GM20431 (cell line): ENCODE data around the gene SMIM41.

ENCODE experiments used
- in situ Hi-C: fragments of 300-500 bp; cut with MseI, MboI; formaldehyde crosslinking; loops from one replicate; pipeline ENCODE4 v1.15.0; 2020; ENCODE audit warnings: low sequenced_read_pairs; ENCODE audit not compliant: unreplicated experiment

SMIM41 gene

GRCh38 chr12:52049688-52050087 lies 29.8 kb upstream of the SMIM41 start:
- in situ Hi-C loops = no loop called here

DNA sequence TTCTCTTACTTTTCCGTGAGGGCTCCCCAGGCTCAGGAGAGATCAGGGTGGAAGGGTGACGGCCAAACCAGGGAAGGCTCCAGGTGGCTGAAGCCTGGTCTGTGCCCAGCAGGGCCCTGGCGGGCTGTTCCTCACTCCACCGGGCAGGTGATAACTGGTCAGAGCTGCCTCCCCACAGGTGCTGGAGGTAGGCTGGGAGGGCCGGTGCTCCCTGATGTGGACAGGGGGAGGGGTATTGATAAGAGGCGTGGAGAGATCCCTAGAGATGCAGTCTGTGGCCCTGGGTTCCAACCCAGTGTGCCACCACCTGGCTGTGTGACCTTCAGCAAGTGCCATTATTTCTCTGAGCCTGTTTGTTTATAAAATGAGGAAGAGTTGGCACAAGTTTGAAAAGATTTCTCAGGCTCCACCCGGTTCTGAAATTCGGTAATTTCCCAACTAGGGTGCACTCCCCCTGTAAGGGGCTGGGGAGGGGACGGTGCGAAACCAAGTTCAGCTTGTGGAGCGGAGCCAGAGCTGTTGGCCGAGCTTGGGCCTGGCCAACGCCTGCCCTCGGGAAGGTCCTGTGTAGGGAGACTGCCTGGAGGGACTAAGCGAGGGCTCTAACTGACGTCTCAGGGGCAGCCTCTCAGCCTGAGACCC lies 29.3 kb upstream of the SMIM41 start:
- in situ Hi-C loops = no loop called here

DNA sequence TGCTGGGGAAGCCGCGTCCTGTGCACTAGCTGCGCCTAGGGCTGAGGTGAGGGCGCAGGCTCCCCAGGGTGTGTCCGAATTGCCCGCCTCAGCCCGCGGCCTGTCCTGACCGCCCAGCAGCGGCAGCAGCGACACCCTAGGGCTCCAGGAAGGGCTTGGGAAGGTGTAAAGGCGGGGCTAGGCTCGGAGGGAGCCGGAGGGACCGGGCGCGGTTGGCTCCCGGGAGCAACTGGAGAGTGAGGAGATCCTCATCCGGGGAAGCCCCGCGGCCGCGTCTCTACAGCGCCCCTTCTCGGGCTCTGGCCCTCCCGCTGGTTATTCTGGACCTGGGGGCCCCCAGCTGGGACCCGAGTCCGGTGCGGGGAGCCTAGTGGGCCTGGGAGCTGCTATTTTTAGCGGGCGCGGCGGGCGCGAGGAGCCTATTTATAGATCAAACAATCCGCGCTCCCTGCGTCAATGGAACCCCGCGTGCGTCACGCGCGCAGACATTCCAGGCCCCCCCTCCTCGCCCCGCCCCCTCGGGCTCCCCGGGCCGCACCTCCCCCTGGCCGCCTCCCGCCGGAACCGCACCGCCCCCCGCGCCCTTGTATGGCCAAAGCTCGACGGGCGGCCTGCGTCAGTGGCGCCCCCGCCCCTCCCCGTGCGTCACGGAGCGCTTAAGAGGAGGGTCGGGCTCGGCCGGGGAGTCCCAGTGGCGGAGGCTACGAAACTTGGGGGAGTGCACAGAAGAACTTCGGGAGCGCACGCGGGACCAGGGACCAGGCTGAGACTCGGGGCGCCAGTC lies 28.6 kb upstream of the SMIM41 start, which contains the start of gene NR4A1:
TSS of gene NR4A1 (plus strand) at position 685 of the 784 bp plus-strand sequence. CDS start 2,887 bp downstream, outside the sequence.
- in situ Hi-C loops = no loop called here

DNA sequence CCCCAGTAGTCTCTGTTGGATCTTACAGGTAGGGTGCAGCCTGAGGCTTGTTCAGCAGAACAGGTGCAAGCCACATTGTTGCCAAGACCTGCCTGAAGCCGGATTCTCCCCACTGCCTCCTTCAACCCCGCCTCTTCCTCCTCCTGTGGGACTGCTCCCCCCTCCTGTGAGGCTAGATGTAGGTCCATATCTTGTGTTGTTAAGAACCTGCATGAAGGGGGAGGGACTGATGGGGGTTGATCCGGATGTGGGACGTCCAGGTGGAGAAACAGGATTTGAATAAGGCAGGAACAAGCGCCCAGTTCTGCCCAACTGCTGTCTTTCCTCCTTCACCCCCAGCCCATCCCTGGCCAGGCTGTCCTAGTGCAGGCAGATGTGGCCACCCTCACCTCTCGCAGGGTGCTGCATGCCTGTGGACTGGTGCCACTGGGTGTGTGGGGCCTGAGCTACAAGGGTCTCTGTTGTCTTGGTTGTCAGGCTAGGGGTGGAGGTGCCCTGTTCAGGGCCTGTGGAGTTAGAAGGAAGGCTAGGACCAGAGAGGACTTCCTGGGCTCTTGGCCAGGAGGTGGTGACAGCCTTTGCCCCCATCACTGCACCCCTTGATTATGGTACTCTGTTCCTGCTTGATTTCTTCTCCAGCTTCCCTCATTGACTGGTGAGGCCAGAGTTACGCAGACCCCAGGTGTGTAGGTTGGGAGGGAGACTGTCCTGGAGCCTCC lies 26.9 kb upstream of the SMIM41 start:
- in situ Hi-C loops = no loop called here

- in situ Hi-C loops = no loop called here
These were observed 25.8 kb upstream of the SMIM41 start for GRCh38 chr12:52053536-52054209.

GRCh38 chr12:52054231-52054832 lies 25.2 kb upstream of the SMIM41 start:
- in situ Hi-C loops = no loop called here

DNA sequence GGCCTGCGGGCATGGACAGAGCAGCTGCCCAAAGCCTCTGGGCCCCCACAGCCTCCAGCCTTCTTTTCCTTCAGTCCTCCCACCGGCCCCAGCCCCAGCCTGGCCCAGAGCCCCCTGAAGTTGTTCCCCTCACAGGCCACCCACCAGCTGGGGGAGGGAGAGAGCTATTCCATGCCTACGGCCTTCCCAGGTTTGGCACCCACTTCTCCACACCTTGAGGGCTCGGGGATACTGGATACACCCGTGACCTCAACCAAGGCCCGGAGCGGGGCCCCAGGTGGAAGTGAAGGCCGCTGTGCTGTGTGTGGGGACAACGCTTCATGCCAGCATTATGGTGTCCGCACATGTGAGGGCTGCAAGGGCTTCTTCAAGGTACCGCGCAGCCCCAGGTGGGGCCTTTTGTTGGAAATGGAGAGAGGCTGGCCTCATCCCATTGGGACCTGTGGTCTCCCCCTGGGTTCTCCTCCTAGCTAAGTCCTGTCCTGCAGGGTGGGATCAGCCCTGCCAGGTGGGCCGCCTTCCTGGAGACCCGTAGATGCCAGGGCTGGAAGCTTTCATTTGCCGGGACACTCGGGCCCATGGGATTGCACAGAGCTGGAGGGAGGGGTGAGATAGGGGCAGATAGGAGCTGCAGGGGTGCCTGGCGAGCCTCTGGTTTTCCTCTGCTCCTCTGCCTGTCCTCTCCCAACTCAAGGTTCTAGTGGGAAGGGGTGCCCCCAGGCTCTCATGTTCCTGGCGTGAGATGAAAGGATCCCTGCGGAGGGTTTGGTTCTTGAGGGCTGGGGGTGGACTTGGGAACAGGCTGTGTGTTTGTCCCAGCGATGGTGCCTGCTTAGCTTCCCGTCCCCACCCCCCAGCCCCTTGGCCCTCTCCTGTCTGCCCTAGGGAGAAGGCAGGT lies 24.4 kb upstream of the SMIM41 start:
- in situ Hi-C loops = no loop called here

GRCh38 chr12:52055731-52056711 lies 23.5 kb upstream of the SMIM41 start:
- in situ Hi-C loops = no loop called here

- in situ Hi-C loops = no loop called here
These were observed 22.5 kb upstream of the SMIM41 start for GRCh38 chr12:52056801-52057637.

GRCh38 chr12:52057638-52058576 lies 21.6 kb upstream of the SMIM41 start:
- in situ Hi-C loops = no loop called here

- in situ Hi-C loops = no loop called here
These were observed 20.7 kb upstream of the SMIM41 start for GRCh38 chr12:52058631-52059361.

DNA sequence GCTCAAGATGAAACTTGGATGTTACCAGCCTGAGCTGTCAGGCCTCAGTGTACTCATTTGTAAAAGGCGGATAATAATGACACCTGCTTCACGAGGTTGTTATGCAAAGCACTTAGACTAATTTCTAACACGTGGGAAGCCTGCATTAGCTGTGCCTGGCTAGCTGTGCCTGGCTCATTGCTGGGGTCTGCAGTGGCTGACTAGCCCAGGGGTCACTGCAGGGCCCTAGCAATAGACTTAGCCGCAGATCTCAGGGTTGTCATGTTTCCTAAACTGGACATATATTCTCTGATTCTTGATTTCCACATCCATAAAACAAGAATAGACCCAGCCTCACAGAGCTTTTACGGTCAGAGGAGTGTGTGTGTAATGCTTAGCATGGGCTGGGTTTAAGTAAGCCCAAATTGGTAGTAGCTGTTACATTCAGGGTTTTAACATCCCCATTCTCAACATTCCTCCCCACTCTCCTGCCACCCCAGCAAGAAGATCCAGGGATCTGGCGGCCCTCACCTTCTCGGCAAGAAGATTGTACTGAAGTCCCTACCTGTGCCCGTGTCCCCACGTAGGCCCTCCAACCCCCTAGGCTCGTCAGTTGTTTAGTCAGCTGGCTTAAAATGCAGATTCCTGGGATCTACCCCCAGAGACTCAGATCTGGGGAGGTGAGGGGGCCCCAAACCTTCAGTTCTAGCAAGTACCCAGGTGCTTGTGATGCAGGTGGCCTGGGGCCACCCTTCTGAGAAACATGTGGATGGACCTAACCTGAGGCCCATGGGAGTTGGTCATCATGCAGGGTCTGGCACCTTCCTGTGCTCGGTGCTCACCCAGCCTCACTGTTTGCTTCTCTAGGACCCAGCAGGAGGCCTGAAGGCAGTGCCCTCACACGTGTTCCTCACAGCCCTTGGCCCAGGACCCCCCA lies 19.7 kb upstream of the SMIM41 start:
- in situ Hi-C loops = no loop called here

GRCh38 chr12:52060498-52061177 lies 18.9 kb upstream of the SMIM41 start:
- in situ Hi-C loops = no loop called here
